Epithelial cell of prostate (primary cell): ENCODE measurements around the gene UBE2J2.
A peak's percentile ranks its signal among the peaks of the same experiment; 100 is the strongest.
"Not testable (repeated sequence)": the region's sequence is repeated elsewhere in the genome, so short reads cannot be mapped to it uniquely, and the experiment has no call there.

Experiments
- DNase-seq: peaks from one replicate; pipeline ENCODE4 v3.0.0-alpha.2; 2011; ENCODE audit warnings: low read depth, low spot score
- H3K27ac ChIP-seq: fragments of 450-650 bp; 2 replicates; pipeline ENCODE4 v1.5.1; 2017; ENCODE audit warnings: mild to moderate bottlenecking

UBE2J2 gene

GRCh38 chr1:1259540-1259939 is 14.1 kb downstream of the UBE2J2 start:
- no peak for DNase-seq
- H3K27ac ChIP-seq = no peak overlapping the region

GRCh38 chr1:1259119-1259488 is 14.6 kb downstream of the UBE2J2 start:
- no peak for DNase-seq

GRCh38 chr1:1256956-1257871 is 16.4 kb downstream of the UBE2J2 start:
- H3K27ac ChIP-seq = no peak overlapping the region
- DNase-seq = no peak

More at GRCh38 chr1:1259119-1259488, 14.6 kb downstream of the UBE2J2 start:
- no peak overlapping the region for H3K27ac ChIP-seq

GRCh38 chr1:1255611-1256010 is 18.0 kb downstream of the UBE2J2 start:
- no peak for DNase-seq
- no peak overlapping the region for H3K27ac ChIP-seq

GRCh38 chr1:1255078-1255477 is 18.6 kb downstream of the UBE2J2 start:
- no peak overlapping the region for H3K27ac ChIP-seq
- no peak for DNase-seq

- DNase-seq = no peak
- H3K27ac ChIP-seq = no peak overlapping the region
These were observed 19.0 kb downstream of the UBE2J2 start for GRCh38 chr1:1254667-1254998.

- no peak overlapping the region for H3K27ac ChIP-seq
- DNase-seq = no peak
These were observed 19.5 kb downstream of the UBE2J2 start for GRCh38 chr1:1253972-1254666.

GRCh38 chr1:1253314-1253713 is 20.3 kb downstream of the UBE2J2 start:
- H3K27ac ChIP-seq = no peak overlapping the region
- no peak for DNase-seq

- peak; percentile 43 for DNase-seq
These were observed 22.8 kb downstream of the UBE2J2 start for GRCh38 chr1:1250786-1251284.

GRCh38 chr1:1248009-1248913 is 25.4 kb downstream of the UBE2J2 start:
- not testable (repeated sequence) for DNase-seq, H3K27ac ChIP-seq

More at GRCh38 chr1:1250786-1251284, 22.8 kb downstream of the UBE2J2 start:
- H3K27ac ChIP-seq = peak overlapping the region; percentile 47

GRCh38 chr1:1247341-1247913 is 26.2 kb downstream of the UBE2J2 start:
- H3K27ac ChIP-seq = no peak overlapping the region
- DNase-seq = no peak

GRCh38 chr1:1246577-1247340 is 26.9 kb downstream of the UBE2J2 start, which contains the start of gene C1QTNF12:
Gene C1QTNF12 (minus strand): TSS chr1:1246722. CDS start chr1:1246690, 32 bp downstream.
- no peak for DNase-seq

GRCh38 chr1:1245817-1246576 is 27.7 kb downstream of the UBE2J2 start:
- DNase-seq = no peak
- H3K27ac ChIP-seq = no peak overlapping the region

More at GRCh38 chr1:1246577-1247340, 26.9 kb downstream of the UBE2J2 start, which contains the start of gene C1QTNF12:
- no peak within 1 kb of the TSS for H3K27ac ChIP-seq

- DNase-seq = no peak
- no peak overlapping the region for H3K27ac ChIP-seq
These were observed 28.4 kb downstream of the UBE2J2 start for GRCh38 chr1:1245178-1245816.

GRCh38 chr1:1244192-1244811 is 29.4 kb downstream of the UBE2J2 start:
- DNase-seq = no peak

GRCh38 chr1:1243807-1244191 is 29.9 kb downstream of the UBE2J2 start:
- DNase-seq = no peak
- no peak overlapping the region for H3K27ac ChIP-seq

More at GRCh38 chr1:1244192-1244811, 29.4 kb downstream of the UBE2J2 start:
- H3K27ac ChIP-seq = no peak overlapping the region

GRCh38 chr1:1243266-1243660 is 30.4 kb downstream of the UBE2J2 start:
- no peak for DNase-seq
- H3K27ac ChIP-seq = no peak overlapping the region
